HuH-7 (cell line): ENCODE data around the gene NPBWR2.

Source experiments
- DNase-seq: peaks from one replicate; pipeline ENCODE4 v3.0.0; 2011; ENCODE audit warnings: low spot score

Gene NPBWR2

GRCh38 chr20:64083804-64084684 lies 23.3 kb downstream of the NPBWR2 start, which contains the start of gene LKAAEAR1:
Gene LKAAEAR1 (minus strand): TSS chr20:64084398. CDS start chr20:64084219, 179 bp downstream.
- no peak for DNase-seq

- DNase-seq, result peak; percentile 96
Measured at GRCh38 chr20:64083378-64083803, 24.0 kb downstream of the NPBWR2 start.

GRCh38 chr20:64082820-64083377 lies 24.5 kb downstream of the NPBWR2 start:
- DNase-seq, result no peak

- no peak for DNase-seq
Measured at GRCh38 chr20:64082126-64082731, 25.1 kb downstream of the NPBWR2 start.

DNA sequence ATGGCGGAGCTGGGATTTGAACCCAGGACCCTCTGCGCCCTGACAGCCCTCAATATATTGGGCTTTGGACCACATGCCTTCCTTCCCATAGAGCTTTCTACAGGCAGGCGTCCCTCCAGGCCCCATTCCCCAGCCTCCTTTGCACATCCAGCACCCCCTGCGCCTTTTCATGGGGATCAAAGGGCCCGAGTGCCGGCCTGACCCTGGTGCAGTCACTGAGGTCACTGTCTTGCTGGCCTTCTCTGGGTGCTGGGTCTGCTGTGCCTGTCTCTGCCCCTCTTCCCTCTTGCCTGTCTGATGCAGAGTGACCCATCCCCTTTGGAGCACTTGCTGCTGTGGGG lies 25.8 kb downstream of the NPBWR2 start:
- no peak for DNase-seq

DNA sequence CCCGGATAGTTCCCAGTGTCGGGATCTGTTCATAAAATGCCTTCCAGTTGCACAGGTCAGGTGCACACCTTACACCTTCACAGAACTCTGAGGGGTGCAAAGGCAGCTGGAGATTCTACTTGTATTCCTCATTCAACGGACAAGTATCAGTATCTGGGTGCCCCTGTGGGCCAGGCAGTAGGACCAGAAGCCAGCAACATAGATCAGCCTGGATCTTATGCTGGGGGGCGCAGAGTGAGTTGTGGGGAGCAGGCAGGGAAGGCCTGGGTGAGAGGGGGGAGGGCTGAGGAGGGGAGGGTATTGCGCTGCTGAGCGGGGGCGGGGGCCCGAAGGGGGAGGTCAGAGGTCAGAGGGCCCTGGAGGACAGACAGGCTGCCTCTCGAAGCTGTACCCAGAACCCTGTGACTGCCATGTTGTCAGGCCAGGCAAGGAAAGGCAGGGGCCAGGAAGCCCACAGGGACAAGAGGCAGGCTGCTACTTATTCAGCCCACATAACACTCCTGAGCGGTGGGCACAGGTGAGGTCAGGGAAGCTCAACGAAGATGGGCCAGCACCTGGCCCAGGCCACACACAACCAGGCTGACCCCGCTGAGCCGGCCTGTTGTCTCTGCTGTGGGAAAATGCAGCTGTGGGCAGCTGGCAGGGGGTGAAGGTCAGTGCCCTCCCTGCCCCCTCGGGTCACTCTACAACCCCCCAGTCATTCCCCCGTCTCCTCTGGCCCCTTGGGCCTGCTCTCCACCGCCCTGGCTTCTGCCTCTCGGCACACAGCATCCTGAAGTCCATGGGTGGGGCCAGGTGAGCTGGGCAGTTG lies 26.3 kb downstream of the NPBWR2 start:
- DNase-seq, result no peak

- no peak for DNase-seq
Measured at GRCh38 chr20:64080013-64080812, 27.2 kb downstream of the NPBWR2 start, which contains the start of gene OPRL1. Gene OPRL1 (plus strand): TSS chr20:64080082. CDS start chr20:64092721, 12,639 bp downstream.

GRCh38 chr20:64079273-64080012 lies 27.9 kb downstream of the NPBWR2 start, which contains the start of gene RGS19:
Gene RGS19 (minus strand): TSS chr20:64079518. CDS start chr20:64076886, 2,632 bp downstream.
- peak; percentile 87 for DNase-seq

DNA sequence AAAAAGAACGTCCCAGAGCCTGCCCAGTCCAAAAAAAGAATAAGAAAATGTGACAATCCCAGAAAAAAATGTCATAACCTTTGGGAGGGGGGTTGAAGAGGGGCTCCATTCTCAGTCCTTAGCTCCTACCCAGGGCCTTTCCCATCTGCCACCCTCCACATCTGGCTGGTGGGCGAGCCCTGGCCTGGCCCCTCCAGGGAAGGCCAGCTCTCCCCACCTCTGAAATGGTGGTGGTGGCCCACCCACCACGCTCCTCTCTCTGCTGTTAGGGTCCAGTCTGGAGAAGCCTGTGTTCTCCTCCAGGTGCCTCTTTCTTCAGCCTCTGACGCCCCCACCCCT lies 28.5 kb downstream of the NPBWR2 start:
- DNase-seq, result no peak

- DNase-seq, result no peak
Measured at GRCh38 chr20:64077876-64078551, 29.4 kb downstream of the NPBWR2 start.

DNA sequence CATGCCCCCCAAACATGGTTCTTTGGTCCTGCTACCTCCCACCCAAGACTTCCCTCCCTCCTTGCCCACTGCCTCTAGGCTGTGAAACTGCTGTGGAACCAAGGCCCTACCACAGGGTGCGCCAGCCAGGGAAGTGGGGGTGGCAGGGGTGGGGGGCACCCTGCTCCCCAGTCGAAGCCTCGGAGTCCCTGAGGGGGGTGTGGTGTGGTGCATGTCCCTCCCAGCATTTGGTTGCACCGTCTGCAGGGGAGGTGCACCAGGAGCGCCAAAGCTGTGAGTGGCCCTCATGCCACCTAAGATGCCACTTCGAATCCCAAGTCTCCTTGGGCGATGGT lies 29.9 kb downstream of the NPBWR2 start:
- DNase-seq, result no peak

DNA sequence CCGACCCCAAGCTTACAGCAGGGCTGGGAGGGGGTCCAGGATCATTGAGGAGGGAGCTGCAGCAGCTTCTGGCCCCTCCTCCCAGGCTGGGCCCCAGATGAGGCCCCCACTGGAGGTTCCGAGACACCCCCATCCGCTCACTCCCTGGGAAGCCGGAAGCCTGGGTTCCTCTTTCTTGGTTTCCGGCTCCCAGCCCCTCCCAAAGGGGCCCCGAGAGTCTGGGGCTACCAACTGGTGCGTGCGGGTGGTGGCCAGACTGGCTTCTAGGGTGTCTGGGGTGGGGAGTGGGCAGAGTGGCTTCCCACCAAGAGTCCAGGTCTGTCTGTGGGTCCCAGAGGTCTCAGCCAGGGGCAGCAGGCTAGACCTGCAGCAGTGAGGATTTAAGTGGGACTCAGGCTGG lies 30.3 kb downstream of the NPBWR2 start:
- no peak for DNase-seq

GRCh38 chr20:64076061-64076997 lies 31.0 kb downstream of the NPBWR2 start:
- DNase-seq, result no peak

DNA sequence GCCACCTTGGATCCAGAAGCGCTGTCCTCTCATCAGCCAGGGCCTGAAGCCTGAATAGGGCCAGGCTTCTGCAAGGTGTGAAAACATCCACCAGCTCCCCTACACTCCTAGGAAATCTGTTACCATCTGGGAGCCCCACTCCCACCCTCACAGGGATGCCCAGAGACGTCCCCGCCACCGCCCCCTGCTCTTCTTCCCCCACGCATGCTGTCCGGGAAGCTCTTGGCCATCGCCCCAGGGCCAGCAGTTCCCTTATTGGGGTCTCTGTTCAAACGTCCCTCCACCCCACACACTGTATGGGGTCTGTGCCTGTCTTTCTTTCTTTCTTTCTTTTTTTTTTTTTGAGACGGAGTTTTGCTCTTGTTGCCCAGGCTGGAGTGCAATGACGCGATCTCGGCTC lies 31.8 kb downstream of the NPBWR2 start:
- no peak for DNase-seq

DNA sequence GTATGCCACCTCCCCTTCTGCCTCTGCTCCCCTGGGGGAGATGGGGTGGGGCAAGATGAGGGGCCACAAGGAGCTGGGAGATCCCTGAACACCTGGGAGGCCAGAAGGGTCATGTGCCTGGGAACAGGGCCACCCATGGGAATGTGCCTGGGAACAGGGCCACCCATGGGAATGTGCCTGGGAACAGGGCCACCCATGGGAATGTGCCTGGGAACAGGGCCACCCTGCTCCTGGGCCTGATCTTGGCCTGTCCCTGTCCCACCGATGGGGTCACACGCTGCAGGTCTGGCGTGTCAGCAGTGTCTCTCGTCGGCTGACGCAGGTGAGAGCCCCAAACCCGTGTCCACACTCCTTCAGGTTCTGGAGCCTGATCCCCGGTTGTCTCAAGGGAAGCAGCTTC lies 32.4 kb downstream of the NPBWR2 start:
- no peak for DNase-seq

DNA sequence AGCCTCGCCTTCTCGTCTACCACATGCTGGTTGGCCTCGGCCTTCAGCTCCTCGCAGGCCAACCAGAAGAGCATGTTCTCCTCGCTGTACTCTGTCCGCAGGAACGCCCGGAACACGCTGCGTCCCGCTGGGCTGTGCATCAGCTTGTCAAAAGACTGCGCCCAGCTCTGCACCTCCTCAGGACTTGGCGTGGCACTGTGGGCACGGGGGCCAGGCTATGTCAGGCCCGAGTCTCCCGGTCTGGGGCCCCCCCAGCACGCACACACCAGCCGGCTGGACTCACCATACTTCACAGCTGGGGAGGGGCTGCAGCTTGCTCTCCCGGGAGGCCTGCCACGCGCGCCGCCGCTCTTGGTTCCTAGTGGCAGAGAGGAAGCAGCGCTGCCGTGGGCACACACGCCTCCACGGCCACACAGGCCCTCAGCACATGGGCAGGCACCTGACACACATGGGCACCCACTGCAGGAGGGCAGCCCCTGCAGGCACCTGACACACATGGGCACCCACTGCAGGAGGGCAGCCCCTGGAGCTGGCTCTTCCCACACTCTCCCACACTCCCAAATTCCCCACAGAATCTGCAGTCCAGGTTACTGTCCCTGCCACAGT lies 33.1 kb downstream of the NPBWR2 start:
- no peak for DNase-seq

GRCh38 chr20:64073476-64074183 lies 33.7 kb downstream of the NPBWR2 start:
- no peak for DNase-seq

GRCh38 chr20:64072498-64073063 lies 34.8 kb downstream of the NPBWR2 start:
- DNase-seq, result no peak
